GM18870 (cell line): ENCODE data around the gene PAN3.

ENCODE experiments used
- ATAC-seq: cut with Tn5 transposase; IDR thresholded peaks from one replicate; pipeline ENCODE4 v1.9.1; 2021; ENCODE audit warnings: moderate library complexity; ENCODE audit not compliant: unreplicated experiment

PAN3 gene

GRCh38 chr13:28204690-28205443 lies 66.5 kb downstream of the PAN3 start:
- ATAC-seq = no peak

GRCh38 chr13:28218679-28219078 lies 80.3 kb downstream of the PAN3 start:
- ATAC-seq = no peak

- ATAC-seq = no peak
These were observed 81.2 kb downstream of the PAN3 start for GRCh38 chr13:28219408-28220099.

GRCh38 chr13:28220166-28220565 lies 81.8 kb downstream of the PAN3 start:
- no peak for ATAC-seq

- ATAC-seq = no peak
These were observed 91.4 kb downstream of the PAN3 start for GRCh38 chr13:28229522-28230411.

- ATAC-seq = no peak
These were observed 93.3 kb downstream of the PAN3 start for GRCh38 chr13:28231642-28232041.

- ATAC-seq = no peak
These were observed 99.6 kb downstream of the PAN3 start for GRCh38 chr13:28237944-28238343.

- no peak for ATAC-seq
These were observed 101.0 kb downstream of the PAN3 start for GRCh38 chr13:28239374-28239773.

GRCh38 chr13:28245465-28245864 lies 107.1 kb downstream of the PAN3 start:
- ATAC-seq = no peak

- ATAC-seq = no peak
These were observed 108.5 kb downstream of the PAN3 start for GRCh38 chr13:28246891-28247290.

GRCh38 chr13:28248080-28248479 lies 109.7 kb downstream of the PAN3 start:
- no peak for ATAC-seq

GRCh38 chr13:28250542-28250941 lies 112.2 kb downstream of the PAN3 start:
- ATAC-seq = no peak

- no peak for ATAC-seq
These were observed 113.1 kb downstream of the PAN3 start for GRCh38 chr13:28251466-28251865.

- no peak for ATAC-seq
These were observed 114.2 kb downstream of the PAN3 start for GRCh38 chr13:28252547-28252946.

GRCh38 chr13:28257305-28257704 lies 119.0 kb downstream of the PAN3 start:
- no peak for ATAC-seq

GRCh38 chr13:28258417-28258816 lies 120.1 kb downstream of the PAN3 start:
- no peak for ATAC-seq

- no peak for ATAC-seq
These were observed 129.2 kb downstream of the PAN3 start for GRCh38 chr13:28267497-28267896.

- peak; percentile 98 for ATAC-seq
These were observed 130.5 kb downstream of the PAN3 start for GRCh38 chr13:28268800-28269223.

GRCh38 chr13:28271056-28271840 lies 132.9 kb downstream of the PAN3 start:
- no peak for ATAC-seq

GRCh38 chr13:28273919-28274318 lies 135.6 kb downstream of the PAN3 start:
- ATAC-seq = no peak

- no peak for ATAC-seq
These were observed 144.1 kb downstream of the PAN3 start for GRCh38 chr13:28282451-28282850.
